22Rv1 (cell line): ENCODE results near the gene RPL13A.

Experiments
- H3K27ac ChIP-seq: fragments of 450-650 bp; 2 replicates; pipeline ENCODE4 v1.5.1; 2017
- ZFX ChIP-seq: fragments of 450-650 bp; IDR thresholded peaks from 2 replicates; pipeline ENCODE4 v1.6.1; 2017; ENCODE audit warnings: antibody characterized with exemption, borderline replicate concordance
- TF ChIP-seq, protein P1 (sequence below): fragments of 450-650 bp; IDR thresholded peaks from 2 replicates; pipeline ENCODE4 v1.5.1; 2017; ENCODE audit warnings: mild to moderate bottlenecking

The RPL13A gene

DNA sequence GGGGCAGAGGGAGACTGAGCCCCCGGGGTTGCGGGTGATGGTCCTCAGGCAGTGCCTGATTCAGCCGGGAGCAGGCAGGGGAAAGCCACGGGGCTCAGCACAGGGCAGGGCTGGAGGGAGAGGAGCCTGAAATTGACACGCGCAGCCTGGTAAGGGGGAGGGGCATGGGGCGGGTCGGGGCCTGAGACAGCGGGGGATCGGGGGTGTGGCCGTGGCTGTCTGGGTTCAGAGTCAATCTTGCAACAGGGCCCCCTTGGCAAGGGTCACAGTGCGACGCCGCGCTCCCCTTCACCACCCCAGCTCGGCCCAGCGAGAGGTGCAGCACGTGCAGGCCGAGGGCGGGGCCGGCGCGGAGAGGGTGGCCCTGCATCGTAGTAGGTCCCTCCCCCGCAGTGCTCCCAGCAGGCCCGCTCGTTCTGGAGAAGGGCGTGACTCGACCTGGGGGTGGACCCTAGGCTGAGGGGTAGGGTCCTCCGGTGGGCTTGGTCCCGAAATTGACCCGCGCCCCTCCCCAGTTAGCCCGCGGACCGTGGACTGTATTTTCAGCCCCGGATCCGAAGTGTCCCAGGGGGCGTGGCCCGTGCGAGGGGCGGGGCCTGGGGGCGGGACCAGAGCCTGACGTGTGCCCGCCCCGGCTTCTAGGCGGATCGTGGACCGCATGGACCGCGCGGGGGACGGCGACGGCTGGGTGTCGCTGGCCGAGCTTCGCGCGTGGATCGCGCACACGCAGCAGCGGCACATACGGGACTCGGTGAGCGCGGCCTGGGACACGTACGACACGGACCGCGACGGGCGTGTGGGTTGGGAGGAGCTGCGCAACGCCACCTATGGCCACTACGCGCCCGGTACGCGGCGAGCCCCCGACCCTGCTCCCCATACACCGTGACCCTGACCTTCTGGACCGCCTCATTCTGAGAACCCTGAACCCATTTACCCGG is 46.4 kb downstream of the RPL13A start:
- no peak for TF ChIP-seq ZFX
- TF ChIP-seq, protein P1, sequence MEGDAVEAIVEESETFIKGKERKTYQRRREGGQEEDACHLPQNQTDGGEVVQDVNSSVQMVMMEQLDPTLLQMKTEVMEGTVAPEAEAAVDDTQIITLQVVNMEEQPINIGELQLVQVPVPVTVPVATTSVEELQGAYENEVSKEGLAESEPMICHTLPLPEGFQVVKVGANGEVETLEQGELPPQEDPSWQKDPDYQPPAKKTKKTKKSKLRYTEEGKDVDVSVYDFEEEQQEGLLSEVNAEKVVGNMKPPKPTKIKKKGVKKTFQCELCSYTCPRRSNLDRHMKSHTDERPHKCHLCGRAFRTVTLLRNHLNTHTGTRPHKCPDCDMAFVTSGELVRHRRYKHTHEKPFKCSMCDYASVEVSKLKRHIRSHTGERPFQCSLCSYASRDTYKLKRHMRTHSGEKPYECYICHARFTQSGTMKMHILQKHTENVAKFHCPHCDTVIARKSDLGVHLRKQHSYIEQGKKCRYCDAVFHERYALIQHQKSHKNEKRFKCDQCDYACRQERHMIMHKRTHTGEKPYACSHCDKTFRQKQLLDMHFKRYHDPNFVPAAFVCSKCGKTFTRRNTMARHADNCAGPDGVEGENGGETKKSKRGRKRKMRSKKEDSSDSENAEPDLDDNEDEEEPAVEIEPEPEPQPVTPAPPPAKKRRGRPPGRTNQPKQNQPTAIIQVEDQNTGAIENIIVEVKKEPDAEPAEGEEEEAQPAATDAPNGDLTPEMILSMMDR: peak; percentile 48
- no peak overlapping the region for H3K27ac ChIP-seq

- H3K27ac ChIP-seq: no peak overlapping the region
- TF ChIP-seq, protein P1: no peak
- no peak for TF ChIP-seq ZFX
These were observed 47.4 kb downstream of the RPL13A start for GRCh38 chr19:49534632-49535385.

GRCh38 chr19:49536921-49537462 is 49.6 kb downstream of the RPL13A start:
- no peak overlapping the region for H3K27ac ChIP-seq
- TF ChIP-seq, protein P1: no peak
- no peak for TF ChIP-seq ZFX

- H3K27ac ChIP-seq: no peak overlapping the region
- TF ChIP-seq ZFX: no peak
These were observed 51.2 kb downstream of the RPL13A start for GRCh38 chr19:49538643-49539042.

DNA sequence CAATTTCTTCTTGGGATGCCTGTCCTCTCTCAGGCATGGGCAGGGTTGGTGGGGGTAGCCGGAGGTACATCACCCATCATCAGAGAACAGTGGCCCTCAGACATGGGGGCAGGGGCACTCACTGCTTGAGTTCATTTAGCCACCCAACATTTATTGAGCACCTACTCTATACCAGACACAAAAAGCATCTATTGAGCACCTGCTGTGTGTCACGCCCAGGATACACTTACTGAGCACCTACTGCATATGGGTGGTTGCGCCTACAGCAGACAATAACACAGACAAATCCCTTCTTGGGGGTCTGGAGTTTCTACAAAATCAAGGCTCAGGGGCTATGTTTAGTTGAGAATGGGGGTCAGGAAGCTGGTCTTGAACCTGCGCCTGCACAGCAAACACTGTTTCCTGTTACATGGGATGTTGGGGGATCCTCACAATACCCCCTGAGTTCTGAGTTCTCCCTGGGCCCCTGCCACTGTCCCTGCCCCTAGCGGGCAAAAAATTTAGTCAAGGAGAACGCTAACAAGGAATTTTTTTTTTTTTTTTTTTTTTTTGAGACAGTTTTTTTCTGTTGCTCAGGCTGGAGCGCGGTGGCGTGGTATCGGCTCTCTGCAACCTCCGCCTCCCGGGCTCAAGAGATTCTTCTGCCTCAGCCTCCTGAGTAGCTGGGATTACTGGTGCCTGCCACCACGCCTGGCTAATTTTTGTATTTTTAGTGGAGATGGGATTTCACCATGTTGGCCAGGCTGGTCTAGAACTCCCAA is 52.0 kb downstream of the RPL13A start:
- TF ChIP-seq ZFX: no peak
- TF ChIP-seq, protein P1: no peak
- H3K27ac ChIP-seq: no peak overlapping the region
